ENCODE data around the gene FAM131B.

FAM131B gene

DNA sequence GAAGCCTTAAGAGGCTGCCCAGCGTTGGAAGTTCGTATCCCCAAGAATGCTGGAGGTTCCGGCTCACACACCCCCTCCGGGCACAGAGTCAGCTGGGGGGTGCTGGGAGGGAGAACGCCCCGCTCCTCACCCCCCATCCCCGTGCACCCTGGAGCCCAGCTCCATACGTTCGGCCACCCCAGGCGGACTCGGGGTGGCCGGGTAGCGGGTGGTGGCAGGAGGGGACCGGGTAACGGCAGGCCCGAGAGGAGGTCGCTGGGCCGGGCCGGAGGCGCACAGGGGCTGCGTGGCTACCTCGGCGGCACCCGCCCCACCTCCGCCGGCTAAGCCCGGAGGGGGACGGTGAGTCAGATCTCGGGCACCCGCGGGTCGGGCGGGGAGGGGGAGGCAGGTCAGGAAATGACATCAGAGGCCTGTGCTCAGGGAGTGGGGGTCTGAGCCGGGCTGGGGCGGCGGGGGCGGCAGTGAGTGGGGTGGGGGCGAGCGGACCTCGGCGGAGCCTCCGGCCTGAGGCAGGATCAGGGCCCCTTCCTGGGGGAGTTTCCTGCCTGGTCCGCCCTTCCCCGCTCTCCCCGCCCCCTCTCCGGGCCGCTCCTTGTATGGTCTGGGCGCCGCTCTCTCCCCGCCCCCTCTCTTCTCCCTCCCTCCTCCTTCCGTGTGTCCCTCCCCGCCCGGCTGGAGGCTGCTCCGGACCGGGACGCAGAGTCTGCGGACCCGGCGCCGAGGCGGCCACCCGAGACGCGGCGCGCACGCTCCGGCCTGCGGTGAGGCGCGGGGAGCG lies 18.3 kb upstream of the FAM131B start, which contains the start of gene ZYX:
TSS of gene ZYX (plus strand) at position 700 of the 781 bp plus-strand sequence. CDS start 227 bp downstream, outside the sequence.
- Mint-ChIP-seq H3K36me3 (no peaks in the 10 kb centered on the region), H3K4me1 (ENCODE audit: low read depth) (peaks cover 49% of the 10 kb centered on the region), H3K27ac (peak within 1 kb of the TSS; percentile 87), H3K27me3 (no peaks in the 10 kb centered on the region), H3K4me3 (peak within 1 kb of the TSS; percentile 92), H3K9me3 (ENCODE audit: low read depth) (no peaks in the 10 kb centered on the region)

DNA sequence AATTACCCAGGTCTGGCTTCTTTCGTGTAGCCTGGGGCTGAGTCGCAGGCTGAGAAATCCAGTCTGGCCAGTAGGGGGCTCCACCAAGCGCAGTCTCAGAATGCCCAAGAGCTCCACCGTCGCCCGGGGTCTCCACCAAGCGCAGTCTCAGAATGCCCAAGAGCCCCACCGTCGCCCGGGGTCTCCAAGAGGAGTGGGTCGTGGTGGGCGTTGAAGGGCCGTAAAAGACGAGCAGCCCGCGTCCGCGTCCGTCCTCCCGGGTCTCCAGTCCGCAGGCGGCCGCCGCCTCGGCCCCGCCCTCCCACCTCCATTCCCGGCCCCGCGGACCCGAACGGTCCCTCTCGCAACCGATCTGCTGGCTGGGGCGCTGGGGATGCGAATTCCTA lies 17.7 kb upstream of the FAM131B start:
- Mint-ChIP-seq H3K27ac (peak overlapping the region; percentile 87), H3K4me1 (ENCODE audit: low read depth) (peaks cover 55% of the 10 kb centered on the region), H3K9me3 (ENCODE audit: low read depth) (no peaks in the 10 kb centered on the region), H3K27me3 (no peaks in the 10 kb centered on the region), H3K36me3 (no peaks in the 10 kb centered on the region), H3K4me3 (peak overlapping the region; percentile 92)

DNA sequence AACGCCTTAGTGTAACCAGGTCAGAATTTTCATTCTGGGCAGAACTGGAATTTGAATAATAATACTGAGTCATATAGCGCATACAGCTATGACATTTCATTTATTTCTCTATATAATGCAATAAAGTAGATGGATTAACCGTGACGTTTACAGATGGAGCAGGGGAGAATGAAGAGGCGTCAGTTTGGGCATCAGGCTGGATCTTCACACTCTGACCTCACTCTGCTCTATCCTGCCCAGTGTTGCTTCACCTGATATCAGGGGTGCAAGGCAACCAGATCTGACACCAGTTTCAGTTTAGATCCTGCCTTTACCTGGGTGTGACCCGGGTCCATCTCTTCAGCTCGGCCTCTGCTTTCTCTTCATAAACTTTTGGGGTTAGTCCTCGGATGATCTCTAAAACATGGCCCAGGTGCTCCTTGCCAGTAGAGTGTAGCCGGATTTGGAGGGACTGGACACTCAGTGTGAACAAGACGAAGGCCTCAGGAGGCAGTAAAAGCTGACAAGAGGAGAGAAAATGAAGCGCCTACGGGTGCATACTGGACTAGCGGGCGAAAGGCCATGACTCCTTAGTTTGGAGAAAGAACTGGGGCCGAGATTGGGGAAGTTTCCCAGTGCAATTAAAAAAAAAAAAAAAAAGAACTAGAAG lies 17.2 kb upstream of the FAM131B start:
- no peaks in the 10 kb centered on the region for H3K36me3 Mint-ChIP-seq
- H3K9me3 Mint-ChIP-seq (ENCODE audit: low read depth): no peaks in the 10 kb centered on the region
- H3K4me3 Mint-ChIP-seq: peak overlapping the region; percentile 92
- H3K27me3 Mint-ChIP-seq: no peaks in the 10 kb centered on the region
- peak overlapping the region; percentile 87 for H3K27ac Mint-ChIP-seq
- peaks cover 60% of the 10 kb centered on the region for H3K4me1 Mint-ChIP-seq (ENCODE audit: low read depth)

DNA sequence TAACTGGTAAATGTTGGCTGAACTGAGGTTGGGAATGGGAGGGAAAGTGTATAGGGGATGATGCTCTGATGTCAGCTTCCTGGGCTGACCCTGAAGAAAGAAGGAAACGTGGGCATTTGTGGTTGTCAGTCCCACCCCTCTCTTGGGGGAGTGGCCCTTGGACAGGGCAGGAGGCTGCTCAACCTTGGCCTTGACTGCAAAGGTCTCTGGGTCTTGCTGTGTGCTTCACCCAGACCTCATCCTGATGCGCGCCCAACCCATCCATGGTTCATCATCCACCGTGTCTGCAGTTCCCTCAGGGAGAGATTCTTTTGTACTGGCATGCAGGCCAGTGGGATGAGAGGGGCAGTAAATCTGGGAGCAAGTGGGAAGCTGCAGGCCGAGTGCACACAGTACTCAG lies 13.9 kb upstream of the FAM131B start:
- no peaks in the 10 kb centered on the region for H3K27me3 Mint-ChIP-seq
- peaks cover 78% of the 10 kb centered on the region for H3K4me1 Mint-ChIP-seq (ENCODE audit: low read depth)
- H3K36me3 Mint-ChIP-seq: no peaks in the 10 kb centered on the region
- H3K9me3 Mint-ChIP-seq (ENCODE audit: low read depth): no peaks in the 10 kb centered on the region
- no peak overlapping the region for H3K4me3 Mint-ChIP-seq
- H3K27ac Mint-ChIP-seq: peak overlapping the region; percentile 95

DNA sequence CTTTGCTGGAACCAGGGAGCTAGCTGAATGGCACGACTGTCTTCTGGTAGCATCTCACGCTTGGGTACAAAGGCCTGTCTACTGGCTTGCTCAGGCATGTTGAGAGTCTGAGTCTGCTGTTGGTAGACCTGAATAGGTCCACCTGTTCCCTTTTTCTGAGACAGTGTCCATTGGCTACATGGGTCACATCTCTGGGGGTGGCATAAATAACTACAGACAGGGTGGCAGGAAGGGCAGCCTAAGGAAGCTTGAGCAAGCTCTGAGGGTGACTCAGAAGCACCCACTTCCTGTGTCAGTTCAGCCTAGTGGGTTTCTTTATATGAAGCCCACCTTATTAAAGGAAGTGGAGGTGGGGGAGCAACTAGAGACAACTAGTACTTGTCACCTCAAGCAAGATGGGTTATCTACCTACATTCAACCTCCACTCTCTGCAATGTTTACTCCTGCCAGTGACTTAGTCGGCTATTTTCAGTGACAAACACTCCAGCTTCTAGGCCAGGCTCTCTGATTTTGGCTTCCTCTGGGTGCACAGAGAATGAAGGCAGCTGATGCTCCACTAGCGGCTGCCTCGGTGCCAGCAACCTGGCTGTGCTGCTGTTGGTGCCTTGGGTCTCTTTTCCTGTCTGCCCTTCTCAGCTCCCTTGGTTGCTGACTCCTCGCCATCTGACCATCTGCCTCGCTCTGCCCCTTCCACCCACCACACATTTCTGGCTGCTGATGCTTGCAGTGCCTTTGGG lies 13.0 kb upstream of the FAM131B start:
- no peaks in the 10 kb centered on the region for H3K36me3 Mint-ChIP-seq
- H3K27me3 Mint-ChIP-seq: no peaks in the 10 kb centered on the region
- peak overlapping the region; percentile 95 for H3K27ac Mint-ChIP-seq
- H3K9me3 Mint-ChIP-seq (ENCODE audit: low read depth): no peaks in the 10 kb centered on the region
- H3K4me3 Mint-ChIP-seq: peak overlapping the region; percentile 64
- peaks cover 81% of the 10 kb centered on the region for H3K4me1 Mint-ChIP-seq (ENCODE audit: low read depth)

DNA sequence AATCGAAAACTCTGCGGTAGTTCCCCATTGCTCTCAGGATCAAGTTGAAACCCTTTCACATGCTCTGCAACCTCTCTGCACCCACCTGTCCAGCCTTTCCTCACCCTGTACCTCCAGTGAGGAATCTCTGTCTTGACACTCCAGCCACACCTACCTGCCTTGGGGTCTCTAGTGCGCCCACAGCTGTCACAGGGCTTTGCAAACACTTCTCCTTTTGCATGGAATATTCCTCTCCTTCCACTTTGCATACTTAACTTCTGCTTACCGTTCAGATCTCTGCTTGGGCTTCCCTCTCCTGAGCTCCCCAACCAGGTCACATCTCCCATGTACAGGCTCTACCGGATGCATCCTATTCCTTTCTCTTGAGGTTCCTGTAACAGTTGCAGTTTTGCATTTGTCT lies 12.0 kb upstream of the FAM131B start:
- Mint-ChIP-seq H3K27me3 (no peaks in the 10 kb centered on the region), H3K9me3 (ENCODE audit: low read depth) (no peaks in the 10 kb centered on the region), H3K27ac (peak overlapping the region; percentile 95), H3K4me1 (ENCODE audit: low read depth) (peaks cover 79% of the 10 kb centered on the region), H3K4me3 (peak overlapping the region; percentile 64), H3K36me3 (no peaks in the 10 kb centered on the region)

DNA sequence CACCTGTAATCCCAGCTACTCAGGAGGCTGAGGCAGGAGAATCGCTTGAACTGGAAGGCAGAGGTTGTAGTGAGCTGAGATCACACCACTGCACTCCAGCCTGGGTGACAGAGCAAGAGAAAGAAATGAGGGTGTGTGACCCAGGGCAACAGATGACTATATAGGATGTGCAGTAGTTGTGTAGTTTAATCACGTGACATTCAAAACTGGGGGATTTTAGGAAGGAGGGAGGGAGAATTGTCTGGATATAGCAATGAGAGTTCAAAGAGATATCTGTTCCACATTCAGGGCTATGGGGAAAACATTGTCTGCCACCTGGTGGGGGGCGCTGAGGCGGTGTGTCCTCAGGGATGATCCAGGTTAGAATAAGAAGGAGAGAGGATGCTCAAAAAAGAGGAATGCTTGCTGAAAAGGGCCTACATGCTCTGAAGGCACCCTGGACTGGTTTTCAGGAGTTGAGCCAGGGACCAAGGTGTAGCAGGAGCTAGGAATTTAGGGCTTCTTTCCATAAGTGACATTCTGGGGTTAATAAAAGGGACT lies 10.8 kb upstream of the FAM131B start:
- Mint-ChIP-seq H3K4me1 (ENCODE audit: low read depth) (peaks cover 66% of the 10 kb centered on the region), H3K36me3 (no peaks in the 10 kb centered on the region), H3K9me3 (ENCODE audit: low read depth) (no peaks in the 10 kb centered on the region), H3K27ac (peak overlapping the region; percentile 95), H3K4me3 (no peak overlapping the region), H3K27me3 (no peaks in the 10 kb centered on the region)

DNA sequence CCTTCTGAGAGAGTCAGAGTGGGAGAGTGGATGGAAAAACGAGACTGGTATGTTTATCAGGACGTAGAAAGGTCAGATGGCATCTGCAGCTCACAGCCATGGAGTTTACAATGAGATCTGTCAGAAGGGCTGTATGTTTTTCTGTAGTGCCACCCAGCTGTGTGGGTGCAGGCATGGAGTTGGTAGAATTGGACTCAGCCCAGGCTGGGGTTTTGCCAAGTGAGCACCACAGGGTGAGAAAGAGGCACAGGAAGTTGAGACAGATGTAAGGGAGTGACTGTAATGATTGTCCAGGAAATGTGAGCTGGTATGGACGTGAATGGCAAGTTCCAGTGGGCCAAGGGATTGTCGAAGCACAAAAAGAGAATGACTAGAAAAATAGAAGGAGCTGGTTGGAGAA lies 9.6 kb upstream of the FAM131B start:
- H3K27ac Mint-ChIP-seq: peak overlapping the region; percentile 93
- no peaks in the 10 kb centered on the region for H3K9me3 Mint-ChIP-seq (ENCODE audit: low read depth)
- peak overlapping the region; percentile 64 for H3K4me3 Mint-ChIP-seq
- H3K36me3 Mint-ChIP-seq: no peaks in the 10 kb centered on the region
- peaks cover 58% of the 10 kb centered on the region for H3K4me1 Mint-ChIP-seq (ENCODE audit: low read depth)
- H3K27me3 Mint-ChIP-seq: no peaks in the 10 kb centered on the region

DNA sequence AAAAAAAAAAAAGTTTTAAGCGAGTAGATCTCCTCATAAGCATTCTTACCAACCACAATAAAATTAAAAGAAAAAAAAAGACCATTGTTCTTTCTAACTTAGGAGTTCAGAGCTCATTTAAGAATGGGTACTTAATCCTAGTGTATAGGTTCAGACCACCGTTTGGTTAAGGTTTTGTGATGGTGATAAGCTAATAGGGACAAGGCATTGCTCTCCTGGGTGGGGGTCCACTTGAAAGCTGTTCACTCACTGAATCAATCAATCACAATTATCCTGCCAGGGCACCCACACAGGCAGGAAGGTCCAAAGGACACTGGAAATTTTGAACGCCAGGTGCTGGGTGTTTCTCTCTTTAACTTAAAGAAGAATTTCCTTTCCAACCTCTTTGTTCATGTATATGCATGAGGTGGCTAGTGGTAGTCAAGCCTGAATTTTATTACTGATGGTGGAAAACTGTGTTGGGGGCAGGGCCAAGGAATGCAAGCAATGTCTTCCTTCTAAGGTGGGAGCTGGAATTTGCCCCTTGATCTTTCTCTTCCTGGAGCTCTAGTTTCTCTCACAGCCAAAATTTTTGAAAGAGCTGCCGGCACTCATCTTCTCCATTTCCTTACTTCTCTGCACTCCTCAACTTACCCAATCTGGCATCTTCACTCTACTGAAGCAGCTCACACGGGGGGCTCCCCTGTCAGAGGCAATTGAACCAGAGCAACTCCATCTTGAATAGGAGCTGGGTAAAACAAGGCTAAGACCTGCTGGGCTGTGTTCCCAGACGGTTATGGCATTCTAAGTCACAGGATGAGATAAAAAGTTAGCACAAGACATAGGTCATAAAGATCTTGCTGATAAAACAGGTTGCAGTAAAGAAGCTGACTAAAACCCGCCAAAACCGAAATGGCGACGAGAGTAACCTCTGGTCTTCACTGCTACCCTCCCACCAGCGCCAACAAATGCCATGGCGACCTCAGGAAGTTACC lies 7.5 kb upstream of the FAM131B start:
- Mint-ChIP-seq H3K36me3 (no peaks in the 10 kb centered on the region), H3K9me3 (ENCODE audit: low read depth) (no peaks in the 10 kb centered on the region), H3K27me3 (no peaks in the 10 kb centered on the region), H3K27ac (no peak overlapping the region), H3K4me3 (no peak overlapping the region), H3K4me1 (ENCODE audit: low read depth) (peaks cover 37% of the 10 kb centered on the region)

DNA sequence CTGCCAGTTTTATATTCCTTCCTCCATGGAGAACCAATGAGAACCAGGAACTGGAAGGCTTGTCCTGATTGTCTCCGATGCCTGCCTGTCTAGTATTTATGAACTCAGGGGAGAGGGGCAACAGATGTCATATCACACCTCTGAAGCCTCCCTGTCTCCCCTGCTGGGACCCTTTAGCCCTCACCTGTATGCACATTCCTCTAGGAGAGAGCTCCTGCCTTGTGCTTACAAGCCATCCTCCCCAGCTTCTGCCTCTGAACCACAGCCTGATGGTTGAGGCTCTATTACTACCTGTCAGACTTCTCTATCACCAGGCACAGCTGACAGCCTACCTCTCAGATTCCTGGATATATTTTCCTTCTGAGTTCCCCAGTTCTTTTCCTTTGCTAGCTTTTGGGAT lies 5.9 kb upstream of the FAM131B start:
- Mint-ChIP-seq H3K27me3 (peaks cover 10% of the 10 kb centered on the region), H3K36me3 (no peaks in the 10 kb centered on the region), H3K27ac (no peak overlapping the region), H3K4me1 (ENCODE audit: low read depth) (peaks cover 22% of the 10 kb centered on the region), H3K4me3 (no peak overlapping the region), H3K9me3 (ENCODE audit: low read depth) (no peaks in the 10 kb centered on the region)

DNA sequence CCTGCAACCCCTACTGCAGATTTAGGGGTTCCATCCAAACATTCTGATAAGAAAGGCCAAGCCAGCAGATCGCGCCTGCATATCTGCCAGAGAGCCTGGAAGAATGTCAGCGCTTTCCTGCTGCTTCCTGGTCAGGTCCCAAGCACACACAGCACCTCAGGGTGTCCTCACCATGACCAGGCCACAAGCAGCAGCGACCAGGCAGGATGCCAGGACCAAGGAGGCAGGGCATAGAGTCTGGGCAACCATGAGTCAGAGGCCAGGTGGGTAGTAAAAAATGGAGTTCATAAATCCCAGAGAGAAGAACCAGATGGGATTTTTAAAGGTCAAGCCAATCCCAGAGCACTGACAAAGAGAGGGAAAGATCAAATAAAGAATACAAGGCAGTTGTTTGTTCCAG lies 5.5 kb upstream of the FAM131B start:
- Mint-ChIP-seq H3K27me3 (peaks cover 12% of the 10 kb centered on the region), H3K27ac (no peak overlapping the region), H3K36me3 (no peaks in the 10 kb centered on the region), H3K4me1 (ENCODE audit: low read depth) (peaks cover 22% of the 10 kb centered on the region), H3K9me3 (ENCODE audit: low read depth) (no peaks in the 10 kb centered on the region), H3K4me3 (no peak overlapping the region)

DNA sequence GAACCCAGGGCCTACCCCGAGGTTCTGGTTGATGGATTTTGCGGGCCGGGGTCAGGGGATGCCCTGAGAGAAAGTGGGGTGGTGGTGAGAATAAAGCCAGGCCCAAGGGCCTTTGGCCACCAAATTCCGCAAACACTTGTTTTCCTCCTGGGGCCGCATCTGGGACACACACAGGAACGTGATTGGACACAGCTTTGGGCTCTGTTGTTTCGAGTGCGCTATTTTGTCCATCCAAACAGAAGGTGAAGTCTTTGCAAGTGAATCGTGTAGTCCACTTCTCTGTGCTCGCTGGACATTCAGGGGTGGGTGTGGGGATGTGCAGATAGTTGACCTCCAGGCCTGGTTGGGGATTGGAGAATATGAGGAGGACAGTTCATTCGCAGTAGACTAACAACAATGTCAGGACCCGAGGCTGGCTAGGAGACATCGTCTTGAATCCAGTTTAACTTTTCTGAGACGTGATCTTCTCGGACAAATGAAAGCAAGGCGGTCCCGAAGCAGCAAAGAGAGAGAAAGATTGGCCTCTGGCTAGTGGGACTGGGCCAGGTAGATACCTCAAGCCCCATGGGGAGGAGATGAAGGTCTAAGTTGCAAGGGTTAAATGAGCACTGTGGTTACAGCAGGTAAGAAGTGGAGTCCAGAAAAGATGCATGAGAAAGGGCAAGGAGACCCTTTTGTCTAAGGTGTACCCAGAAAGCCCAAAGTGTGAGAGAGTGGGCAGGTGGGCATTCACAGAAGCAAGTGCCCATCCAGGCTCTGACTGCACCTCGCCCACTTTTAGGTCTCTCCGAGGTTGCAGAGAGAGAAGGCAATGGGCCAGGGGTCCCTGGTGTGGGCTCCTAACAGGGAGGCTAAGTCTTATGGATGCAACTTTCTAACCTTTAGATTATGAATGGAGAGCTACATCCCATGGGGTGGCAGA lies 764 bp upstream of the FAM131B start:
- Mint-ChIP-seq H3K27me3 (peaks cover 12% of the 10 kb centered on the region), H3K4me3 (peak overlapping the region; percentile 74), H3K36me3 (no peaks in the 10 kb centered on the region), H3K4me1 (ENCODE audit: low read depth) (peaks cover 13% of the 10 kb centered on the region), H3K9me3 (ENCODE audit: low read depth) (no peaks in the 10 kb centered on the region), H3K27ac (peak overlapping the region; percentile 9)

DNA sequence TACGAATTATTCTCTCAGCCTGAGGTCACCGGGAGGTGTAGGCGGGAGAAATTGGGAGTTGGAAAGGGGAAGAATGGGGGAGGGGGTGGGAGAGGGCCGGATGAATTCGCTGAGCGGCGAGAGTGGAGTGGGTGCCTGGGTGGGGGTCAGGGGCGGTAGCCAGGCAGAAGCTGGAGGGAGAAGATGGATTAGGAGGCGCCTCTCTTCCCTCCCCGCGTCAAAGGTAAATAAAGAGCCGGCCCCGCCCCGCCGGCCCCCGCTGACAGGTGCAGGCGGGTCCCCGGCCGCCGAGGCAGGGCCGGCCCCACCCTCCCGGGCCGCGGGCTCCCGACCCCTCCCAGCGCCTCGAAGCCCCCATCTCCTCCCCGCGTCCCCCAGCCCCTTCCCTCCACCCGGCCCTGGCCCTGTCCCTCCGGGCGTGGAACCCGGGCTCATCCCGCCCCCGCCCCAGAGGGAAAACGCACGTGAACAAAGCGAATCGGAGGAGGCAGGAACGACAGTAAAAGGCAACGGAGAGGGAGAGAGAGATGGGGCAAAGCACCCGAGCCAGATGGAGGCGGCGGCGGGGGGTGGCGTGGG lies 872 bp downstream of the FAM131B start:
- H3K36me3 Mint-ChIP-seq: no peaks in the 10 kb centered on the region
- H3K27ac Mint-ChIP-seq: no peak overlapping the region
- peak overlapping the region; percentile 90 for H3K4me3 Mint-ChIP-seq
- H3K27me3 Mint-ChIP-seq: peaks cover 12% of the 10 kb centered on the region
- peaks cover 13% of the 10 kb centered on the region for H3K4me1 Mint-ChIP-seq (ENCODE audit: low read depth)
- no peaks in the 10 kb centered on the region for H3K9me3 Mint-ChIP-seq (ENCODE audit: low read depth)

Measured in activated naive CD8-positive, alpha-beta T cell (primary cell).